GM12874 (cell line): Measurements from ENCODE around the gene ATP2B3.

ENCODE experiments used
- TF ChIP-seq, protein P1 (sequence below): IDR thresholded peaks from 2 replicates; pipeline ENCODE4 v1.5.1; 2011; ENCODE audit warnings: low read depth, mild to moderate bottlenecking, control low read depth, low read length, moderate library complexity; ENCODE audit not compliant: insufficient read depth

Gene ATP2B3

GRCh38 chrX:153631907-153632594 lies 114.6 kb downstream of the ATP2B3 start:
- TF ChIP-seq, protein P1, sequence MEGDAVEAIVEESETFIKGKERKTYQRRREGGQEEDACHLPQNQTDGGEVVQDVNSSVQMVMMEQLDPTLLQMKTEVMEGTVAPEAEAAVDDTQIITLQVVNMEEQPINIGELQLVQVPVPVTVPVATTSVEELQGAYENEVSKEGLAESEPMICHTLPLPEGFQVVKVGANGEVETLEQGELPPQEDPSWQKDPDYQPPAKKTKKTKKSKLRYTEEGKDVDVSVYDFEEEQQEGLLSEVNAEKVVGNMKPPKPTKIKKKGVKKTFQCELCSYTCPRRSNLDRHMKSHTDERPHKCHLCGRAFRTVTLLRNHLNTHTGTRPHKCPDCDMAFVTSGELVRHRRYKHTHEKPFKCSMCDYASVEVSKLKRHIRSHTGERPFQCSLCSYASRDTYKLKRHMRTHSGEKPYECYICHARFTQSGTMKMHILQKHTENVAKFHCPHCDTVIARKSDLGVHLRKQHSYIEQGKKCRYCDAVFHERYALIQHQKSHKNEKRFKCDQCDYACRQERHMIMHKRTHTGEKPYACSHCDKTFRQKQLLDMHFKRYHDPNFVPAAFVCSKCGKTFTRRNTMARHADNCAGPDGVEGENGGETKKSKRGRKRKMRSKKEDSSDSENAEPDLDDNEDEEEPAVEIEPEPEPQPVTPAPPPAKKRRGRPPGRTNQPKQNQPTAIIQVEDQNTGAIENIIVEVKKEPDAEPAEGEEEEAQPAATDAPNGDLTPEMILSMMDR, result no peak
